Bronchial epithelial cell (primary cell): ENCODE results near the gene DIRAS1. TPM values are rescaled to one million over a fixed set of nuclear protein-coding genes. Genes with fewer than 3 reads are reported as not detected.

Experiments
- DNase-seq: peaks from one replicate; pipeline ENCODE4 v3.0.0-alpha.2; 2010; ENCODE audit warnings: low read depth
- FAIRE-seq: peaks from 2 replicates; lab custom pipeline; 2011; peaks lifted over from hg19 to GRCh38; lab: Jason Lieb, UNC
- H3K27me3 ChIP-seq: 2 replicates; pipeline ENCODE4 v1.5.1; 2011; ENCODE audit warnings: low read length; ENCODE audit not compliant: control insufficient read depth, insufficient read depth
- H3K36me3 ChIP-seq: 2 replicates; pipeline ENCODE4 v1.5.1; 2011; ENCODE audit warnings: low read length; ENCODE audit not compliant: control insufficient read depth, insufficient read depth
- H3K4me3 ChIP-seq: 2 replicates; pipeline ENCODE4 v1.5.1; 2011; ENCODE audit warnings: mild to moderate bottlenecking, low read depth, low read length, control low read depth
- total RNA-seq: library from RNA; depleted of rRNA; stranded (reverse); fragments of >200 nt; gene quantifications from 2 replicates; pipeline ENCODE4 v1.2.1, GENCODE V29; 2014
- TF ChIP-seq, protein P1 (sequence below): IDR thresholded peaks from 2 replicates; pipeline ENCODE4 v1.5.1; 2011; ENCODE audit warnings: mild to moderate bottlenecking, moderate library complexity, low read length, control low read depth, inconsistent platforms; ENCODE audit not compliant: insufficient read depth, severe bottlenecking

DIRAS1 gene
- total RNA-seq, 1 donor from 2014 or later, result under 0.01 TPM

DNA sequence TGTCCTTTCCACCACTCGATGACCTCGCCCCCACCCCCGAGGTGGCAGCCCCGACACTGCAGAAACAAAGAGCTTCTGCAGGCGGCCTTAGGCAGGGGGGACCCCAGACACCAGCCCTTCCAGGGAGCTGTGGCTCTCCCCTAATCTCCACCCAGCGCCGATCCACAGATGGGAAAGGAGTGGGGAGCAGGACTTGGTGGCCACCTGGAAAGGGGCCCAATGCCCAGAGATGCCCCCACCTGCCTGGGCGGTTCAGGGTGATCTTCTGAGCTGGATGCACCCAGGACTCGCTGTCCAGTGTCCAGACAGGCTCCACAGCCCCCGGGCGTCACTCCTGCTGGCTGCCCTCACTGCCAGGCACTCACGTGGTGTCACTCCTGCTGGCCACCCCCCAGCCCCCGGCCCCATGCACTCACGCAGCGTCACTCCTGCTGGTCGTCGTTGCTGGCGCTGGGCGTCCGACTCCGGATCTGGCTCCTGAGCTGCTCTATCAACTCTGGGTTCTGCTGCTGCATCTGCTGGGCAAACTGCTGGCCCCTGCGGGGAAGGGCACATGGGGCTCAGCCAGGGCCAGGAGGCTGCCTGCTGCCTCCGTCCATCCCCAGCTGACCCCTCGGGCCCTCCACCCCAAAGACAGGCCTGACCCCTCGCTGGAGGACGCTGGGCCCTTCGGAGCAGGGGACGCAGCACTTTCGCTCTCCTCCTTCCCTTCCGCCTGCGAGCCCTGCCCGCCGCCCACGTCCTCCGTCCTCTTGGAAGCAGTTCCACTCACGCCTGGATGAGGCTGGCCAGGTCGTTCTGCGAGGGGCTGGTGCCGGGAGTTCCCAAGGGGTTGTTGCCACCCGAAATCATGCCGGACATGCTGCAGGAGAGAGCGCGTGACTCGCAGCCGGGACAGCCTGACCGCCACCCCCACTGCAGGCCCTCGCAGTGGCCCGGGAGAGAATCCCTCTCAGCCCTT lies 36.0 kb upstream of the DIRAS1 start:
- no peak for FAIRE-seq
- DNase-seq, result no peak

DNA sequence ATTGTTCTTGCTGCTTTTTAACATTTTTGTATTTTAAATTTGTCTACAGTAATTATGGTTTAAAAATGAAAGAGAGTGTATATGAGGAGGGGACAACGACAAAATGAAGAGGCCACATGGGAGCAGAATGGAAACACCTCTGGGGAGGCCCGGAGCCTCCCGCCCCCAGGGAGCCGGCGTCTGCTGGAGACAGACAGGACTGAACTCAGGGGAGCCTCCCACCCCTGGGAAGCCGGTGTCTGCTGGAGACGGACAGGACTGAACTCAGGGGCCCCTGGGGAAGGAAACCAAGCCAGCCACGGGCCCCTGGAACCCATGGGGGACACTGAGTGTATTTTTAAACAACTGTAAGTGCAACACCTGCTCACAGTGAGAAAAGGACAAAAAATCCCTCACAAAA lies 35.3 kb upstream of the DIRAS1 start:
- TF ChIP-seq, protein P1, sequence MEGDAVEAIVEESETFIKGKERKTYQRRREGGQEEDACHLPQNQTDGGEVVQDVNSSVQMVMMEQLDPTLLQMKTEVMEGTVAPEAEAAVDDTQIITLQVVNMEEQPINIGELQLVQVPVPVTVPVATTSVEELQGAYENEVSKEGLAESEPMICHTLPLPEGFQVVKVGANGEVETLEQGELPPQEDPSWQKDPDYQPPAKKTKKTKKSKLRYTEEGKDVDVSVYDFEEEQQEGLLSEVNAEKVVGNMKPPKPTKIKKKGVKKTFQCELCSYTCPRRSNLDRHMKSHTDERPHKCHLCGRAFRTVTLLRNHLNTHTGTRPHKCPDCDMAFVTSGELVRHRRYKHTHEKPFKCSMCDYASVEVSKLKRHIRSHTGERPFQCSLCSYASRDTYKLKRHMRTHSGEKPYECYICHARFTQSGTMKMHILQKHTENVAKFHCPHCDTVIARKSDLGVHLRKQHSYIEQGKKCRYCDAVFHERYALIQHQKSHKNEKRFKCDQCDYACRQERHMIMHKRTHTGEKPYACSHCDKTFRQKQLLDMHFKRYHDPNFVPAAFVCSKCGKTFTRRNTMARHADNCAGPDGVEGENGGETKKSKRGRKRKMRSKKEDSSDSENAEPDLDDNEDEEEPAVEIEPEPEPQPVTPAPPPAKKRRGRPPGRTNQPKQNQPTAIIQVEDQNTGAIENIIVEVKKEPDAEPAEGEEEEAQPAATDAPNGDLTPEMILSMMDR, result no peak
- Histone ChIP-seq H3K27me3 (no peaks in the 10 kb centered on the region), H3K36me3 (peaks cover 17% of the 10 kb centered on the region), H3K4me3 (no peak overlapping the region)
- FAIRE-seq, result no peak
- DNase-seq, result no peak

More for the DNA sequence above, 36.0 kb upstream of the DIRAS1 start:
- TF ChIP-seq, protein P1, result no peak
- no peak overlapping the region for H3K4me3 ChIP-seq
- peaks cover 19% of the 10 kb centered on the region for H3K36me3 ChIP-seq
- no peaks in the 10 kb centered on the region for H3K27me3 ChIP-seq

DNA sequence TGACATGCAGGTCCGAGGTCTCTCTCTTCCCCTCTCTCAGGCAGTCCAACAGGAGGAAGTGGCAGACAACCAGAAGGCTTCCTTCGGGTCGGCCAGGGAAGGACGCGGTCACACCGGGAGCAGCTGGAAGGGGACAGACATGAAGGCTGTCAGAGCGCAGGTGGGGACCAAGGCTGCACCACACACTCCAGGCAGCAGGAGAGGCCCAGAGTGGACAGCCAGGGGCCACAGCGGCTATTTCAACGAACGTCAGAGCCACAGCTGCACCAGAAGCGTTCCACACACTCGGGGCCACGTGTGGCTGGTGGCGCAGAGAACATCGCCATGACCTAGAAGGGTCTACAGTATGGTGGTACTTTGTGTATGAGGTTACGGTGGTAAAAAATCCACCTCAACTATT lies 34.6 kb upstream of the DIRAS1 start:
- peaks cover 11% of the 10 kb centered on the region for H3K36me3 ChIP-seq
- H3K27me3 ChIP-seq, result no peaks in the 10 kb centered on the region
- FAIRE-seq (no peak), DNase-seq (no peak)
- TF ChIP-seq, protein P1, result no peak
- no peak overlapping the region for H3K4me3 ChIP-seq

DNA sequence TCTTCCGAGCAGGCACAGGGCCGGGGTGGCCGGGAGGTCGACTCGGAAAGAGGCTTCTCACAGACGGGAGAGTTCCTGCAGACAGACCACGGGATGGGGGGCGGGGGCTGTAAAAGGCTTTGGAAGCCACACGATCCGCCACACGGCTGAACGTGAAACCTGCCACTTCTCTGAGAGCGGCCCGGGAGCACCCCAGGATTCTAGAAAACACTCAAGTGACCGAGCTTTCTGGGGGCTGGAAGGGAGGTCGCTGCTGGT lies 34.2 kb upstream of the DIRAS1 start:
- H3K4me3 ChIP-seq, result no peak overlapping the region
- peaks cover 9% of the 10 kb centered on the region for H3K36me3 ChIP-seq
- DNase-seq (no peak), FAIRE-seq (no peak)
- TF ChIP-seq, protein P1, result no peak
- no peaks in the 10 kb centered on the region for H3K27me3 ChIP-seq

DNA sequence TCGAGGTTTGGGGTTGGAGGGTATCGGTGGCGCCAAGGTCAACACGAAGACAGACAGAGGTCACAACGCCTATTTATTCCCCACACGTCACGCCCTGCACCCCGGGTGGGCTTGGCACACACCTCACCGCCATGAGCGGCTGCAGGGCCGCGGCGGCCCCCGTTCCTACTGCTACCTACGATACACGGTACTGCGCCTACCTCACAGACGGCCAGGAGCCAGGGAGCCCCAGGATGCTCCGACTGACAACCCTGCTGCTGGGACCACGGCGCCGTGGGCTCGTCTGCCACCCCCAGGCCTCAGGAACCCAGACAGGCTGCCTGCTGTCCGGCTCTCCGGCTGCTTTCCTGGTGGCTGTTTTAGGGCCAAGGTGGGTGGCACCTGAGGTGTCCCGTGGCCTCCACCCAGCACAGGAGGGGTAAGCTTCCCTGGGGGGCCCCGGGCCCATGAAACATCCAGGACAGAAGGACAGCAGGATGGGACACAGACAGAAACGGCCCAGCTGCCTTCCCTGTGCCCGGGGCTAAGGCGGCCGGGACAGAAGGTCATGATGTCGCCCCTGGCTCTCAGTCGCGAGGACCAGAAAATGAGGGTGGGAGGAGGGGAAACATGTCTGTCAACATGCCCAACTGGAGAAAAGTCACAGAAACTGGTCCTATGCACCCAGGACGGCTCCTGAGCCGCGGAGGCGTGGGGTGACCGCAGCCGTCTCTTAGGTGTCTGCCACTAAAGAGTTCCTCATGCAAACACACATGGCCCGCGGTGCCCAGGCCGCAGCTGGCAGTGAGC lies 33.7 kb upstream of the DIRAS1 start:
- TF ChIP-seq, protein P1, result no peak
- DNase-seq, result no peak
- Histone ChIP-seq H3K36me3 (peaks cover 9% of the 10 kb centered on the region), H3K4me3 (no peak overlapping the region), H3K27me3 (no peaks in the 10 kb centered on the region)
- FAIRE-seq, result no peak
